ENCODE data around the gene BTN1A1. TPM values are rescaled to one million over a fixed set of nuclear protein-coding genes. Genes with fewer than 3 reads are reported as not detected.

Gene BTN1A1
- not detected in 2 replicates for total RNA-seq (ENCODE audit: low replicate concordance)

GRCh38 chr6:26500102-26500501 is at the start of gene BTN1A1:
Gene BTN1A1 (plus strand): TSS chr6:26500303. CDS start chr6:26501287, 984 bp downstream.

GRCh38 chr6:26457806-26458688 is 42.1 kb upstream of the BTN1A1 start, which contains the start of gene BTN2A1:
Gene BTN2A1 (plus strand): TSS chr6:26457955. CDS start chr6:26458637, 682 bp downstream.

GRCh38 chr6:26537846-26538571 is 37.9 kb downstream of the BTN1A1 start, which contains the start of gene HMGN4:
Gene HMGN4 (plus strand): TSS chr6:26538366. CDS start chr6:26545207, 6,841 bp downstream.

Other genes with a start within 250 kb of the BTN1A1 start
- gene BTN3A2, start 135.1 kb upstream of the BTN1A1 start, total RNA-seq (ENCODE audit: low replicate concordance) = 24.1 and 128 TPM in 2 replicates
- 9.2 and 12.8 TPM in 2 replicates for gene BTN2A2, start 117.2 kb upstream of the BTN1A1 start, total RNA-seq (ENCODE audit: low replicate concordance)
- 12.9 and 67.2 TPM in 2 replicates for gene BTN3A1, start 98.0 kb upstream of the BTN1A1 start, total RNA-seq (ENCODE audit: low replicate concordance)
- 12.6 and 60.5 TPM in 2 replicates for gene BTN3A3, start 59.8 kb upstream of the BTN1A1 start, total RNA-seq (ENCODE audit: low replicate concordance)
- 10.2 and 10.8 TPM in 2 replicates for gene BTN2A1, start 42.3 kb upstream of the BTN1A1 start, total RNA-seq (ENCODE audit: low replicate concordance)
- gene HMGN4, start 38.1 kb downstream of the BTN1A1 start, total RNA-seq (ENCODE audit: low replicate concordance) = 32.6 and 70.1 TPM in 2 replicates
- gene ABT1, start 96.7 kb downstream of the BTN1A1 start, total RNA-seq (ENCODE audit: low replicate concordance) = 10.5 and 14.0 TPM in 2 replicates
- 7.8 and 13.6 TPM in 2 replicates for gene ZNF322, start 159.4 kb downstream of the BTN1A1 start, total RNA-seq (ENCODE audit: low replicate concordance)

All from smooth muscle cell of the coronary artery (primary cell).